ENCODE data around the gene USP9X. TPM values are rescaled to one million over a fixed set of nuclear protein-coding genes. Genes with fewer than 3 reads are reported as not detected.

USP9X gene
- total RNA-seq, 3 donors from 2014 or later = 99.0 to 124 (median 112) TPM

DNA sequence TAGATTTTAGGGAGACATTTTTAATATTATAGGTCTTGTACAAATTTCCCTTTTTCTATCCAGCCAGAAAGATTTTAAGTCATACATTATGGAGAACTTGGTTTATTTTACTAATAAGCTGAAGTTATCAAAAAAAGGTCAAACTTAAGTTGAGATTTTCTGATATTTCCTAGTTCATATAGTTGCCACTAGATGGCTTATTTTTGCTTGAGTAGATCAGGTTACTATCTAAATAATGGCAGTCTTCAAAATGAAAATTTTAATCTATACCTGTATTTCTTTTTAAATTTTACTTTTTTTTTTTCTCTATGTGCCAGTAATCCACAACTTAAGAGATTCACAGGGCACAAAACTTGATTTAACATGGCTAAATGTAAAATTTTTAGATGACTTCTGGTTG is 52.3 kb downstream of the USP9X start:
- Histone ChIP-seq H3K27ac (no peak overlapping the region), H3K36me3 (no peaks in the 10 kb centered on the region), H3K4me3 (no peak overlapping the region), H3K27me3 (no peaks in the 10 kb centered on the region), H3K4me1 (no peaks in the 10 kb centered on the region), H3K9me3 (no peaks in the 10 kb centered on the region)
- DNase-seq (ENCODE audit: low spot score in 2 of 2) = no peak
- intact Hi-C loops (cut with DNase I; ENCODE audit: low total_unique reads) = no loop called here
- TF ChIP-seq, protein P1, sequence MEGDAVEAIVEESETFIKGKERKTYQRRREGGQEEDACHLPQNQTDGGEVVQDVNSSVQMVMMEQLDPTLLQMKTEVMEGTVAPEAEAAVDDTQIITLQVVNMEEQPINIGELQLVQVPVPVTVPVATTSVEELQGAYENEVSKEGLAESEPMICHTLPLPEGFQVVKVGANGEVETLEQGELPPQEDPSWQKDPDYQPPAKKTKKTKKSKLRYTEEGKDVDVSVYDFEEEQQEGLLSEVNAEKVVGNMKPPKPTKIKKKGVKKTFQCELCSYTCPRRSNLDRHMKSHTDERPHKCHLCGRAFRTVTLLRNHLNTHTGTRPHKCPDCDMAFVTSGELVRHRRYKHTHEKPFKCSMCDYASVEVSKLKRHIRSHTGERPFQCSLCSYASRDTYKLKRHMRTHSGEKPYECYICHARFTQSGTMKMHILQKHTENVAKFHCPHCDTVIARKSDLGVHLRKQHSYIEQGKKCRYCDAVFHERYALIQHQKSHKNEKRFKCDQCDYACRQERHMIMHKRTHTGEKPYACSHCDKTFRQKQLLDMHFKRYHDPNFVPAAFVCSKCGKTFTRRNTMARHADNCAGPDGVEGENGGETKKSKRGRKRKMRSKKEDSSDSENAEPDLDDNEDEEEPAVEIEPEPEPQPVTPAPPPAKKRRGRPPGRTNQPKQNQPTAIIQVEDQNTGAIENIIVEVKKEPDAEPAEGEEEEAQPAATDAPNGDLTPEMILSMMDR (IDR thresholded peaks at IDR 0.05) = peak in 2 of 3 donors; percentile 12 to 24
- TF ChIP-seq POLR2AphosphoS5 (IDR thresholded peaks at IDR 0.05) = no peak

DNA sequence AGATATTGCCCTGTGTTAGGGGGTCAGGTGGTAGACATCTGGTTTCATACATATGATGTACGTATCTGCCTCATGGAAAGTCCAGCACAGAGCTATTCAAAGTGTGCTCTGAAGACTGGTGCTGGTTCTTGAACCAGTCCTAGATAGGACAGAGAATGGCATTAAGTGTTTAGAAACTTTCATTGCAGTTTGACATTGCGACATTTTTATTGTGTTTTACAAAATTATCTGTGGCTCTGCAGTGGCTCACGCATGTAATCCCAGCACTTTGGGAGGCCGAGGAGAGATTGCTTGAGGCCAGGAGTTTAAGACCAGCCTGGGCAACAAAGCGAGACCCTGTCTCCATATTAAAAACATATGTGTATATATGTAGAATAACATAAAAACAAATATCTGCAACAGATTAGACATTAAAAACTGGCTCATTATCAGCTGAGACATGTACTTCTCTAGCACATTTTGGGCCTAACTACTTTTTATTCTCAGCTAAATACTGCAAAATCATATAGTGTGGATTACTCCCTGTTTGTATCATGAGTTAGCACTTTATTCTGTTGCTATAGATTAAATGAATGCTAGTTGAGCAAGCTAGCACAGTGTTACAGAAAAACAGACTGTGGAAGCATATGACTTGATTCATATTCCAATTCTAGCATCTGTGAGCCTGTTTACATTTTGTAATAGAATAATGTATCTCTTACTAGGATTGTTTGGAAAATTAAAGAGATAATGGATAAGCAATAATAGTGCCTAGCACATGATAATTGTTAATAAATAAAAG is 57.1 kb downstream of the USP9X start:
- no peaks in the 10 kb centered on the region for H3K4me1 ChIP-seq
- H3K36me3 ChIP-seq = no peaks in the 10 kb centered on the region
- TF ChIP-seq, protein P1 (IDR thresholded peaks at IDR 0.05) = no peak
- TF ChIP-seq POLR2A (IDR thresholded peaks at IDR 0.05) = no peak
- no peak for TF ChIP-seq POLR2AphosphoS5 (IDR thresholded peaks at IDR 0.05)
- no peaks in the 10 kb centered on the region for H3K9me3 ChIP-seq
- DNase-seq (ENCODE audit: low spot score in 2 of 2) = no peak
- H3K27me3 ChIP-seq = no peaks in the 10 kb centered on the region
- intact Hi-C loops (cut with DNase I; ENCODE audit: low total_unique reads) = no loop called here
- H3K27ac ChIP-seq = no peak overlapping the region
- H3K4me3 ChIP-seq = no peak overlapping the region

DNA sequence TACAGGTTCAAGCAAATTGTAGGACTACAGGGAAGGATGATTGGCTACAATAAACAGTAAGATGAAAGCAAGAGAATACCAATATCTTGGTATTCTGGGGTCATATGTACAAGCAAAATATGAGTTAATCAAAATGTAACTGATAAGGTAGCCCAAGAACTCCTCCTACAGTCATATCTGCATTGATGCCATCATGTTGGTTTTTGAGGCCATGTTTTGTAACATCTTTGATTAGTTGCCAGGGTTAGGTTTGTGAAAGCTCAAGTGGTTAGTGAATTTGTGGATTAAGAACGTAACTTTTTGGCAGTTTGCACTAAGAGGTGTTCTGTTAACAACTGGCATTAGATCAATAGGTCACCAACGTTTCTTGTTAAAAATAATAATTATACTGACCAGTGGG is 59.6 kb downstream of the USP9X start:
- intact Hi-C loops (cut with DNase I; ENCODE audit: low total_unique reads) = no loop called here
- no peaks in the 10 kb centered on the region for H3K36me3 ChIP-seq
- no peak for DNase-seq (ENCODE audit: low spot score in 2 of 2)
- H3K9me3 ChIP-seq = no peaks in the 10 kb centered on the region
- H3K4me3 ChIP-seq = no peak overlapping the region
- H3K4me1 ChIP-seq = no peaks in the 10 kb centered on the region
- no peaks in the 10 kb centered on the region for H3K27me3 ChIP-seq
- TF ChIP-seq, protein P1 (IDR thresholded peaks at IDR 0.05) = no peak
- TF ChIP-seq POLR2AphosphoS5 (IDR thresholded peaks at IDR 0.05) (no peak), POLR2A (IDR thresholded peaks at IDR 0.05) (no peak)
- no peak overlapping the region for H3K27ac ChIP-seq

DNA sequence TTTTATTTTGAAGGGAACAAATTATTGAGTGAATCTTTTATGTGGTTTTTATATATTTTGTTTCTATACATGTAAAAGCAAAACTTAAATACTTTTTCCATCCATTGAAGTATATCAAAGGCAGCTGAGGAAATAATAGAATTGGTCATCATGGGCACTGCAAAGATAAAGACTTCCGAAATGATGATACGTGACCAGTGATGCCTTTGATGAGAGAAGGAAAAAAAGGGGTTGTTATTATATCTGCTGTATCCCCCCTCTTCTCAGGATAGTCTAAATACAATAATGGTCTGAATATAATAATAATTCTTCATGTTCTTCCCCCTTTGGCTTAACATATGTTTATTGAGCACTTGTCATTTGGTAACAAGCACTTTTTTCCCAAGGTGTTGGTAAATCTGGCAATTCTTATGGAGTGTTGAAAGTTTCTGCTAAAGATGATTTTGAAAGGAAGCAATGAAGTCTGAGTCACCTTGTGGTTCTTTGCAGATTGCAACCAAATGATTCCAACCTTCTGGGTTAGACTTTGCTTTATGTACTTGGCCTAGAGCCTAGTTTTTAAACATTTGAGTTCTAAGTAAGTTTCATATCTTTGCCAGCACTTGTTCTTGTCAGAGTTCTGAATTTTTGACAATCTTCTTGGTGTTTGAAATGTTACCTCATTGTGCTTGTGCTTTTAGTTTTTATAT is 60.8 kb downstream of the USP9X start:
- TF ChIP-seq, protein P1 (IDR thresholded peaks at IDR 0.05) = no peak
- TF ChIP-seq POLR2AphosphoS5 (IDR thresholded peaks at IDR 0.05) (no peak), POLR2A (IDR thresholded peaks at IDR 0.05) (no peak)
- Histone ChIP-seq H3K36me3 (no peaks in the 10 kb centered on the region), H3K27me3 (no peaks in the 10 kb centered on the region), H3K4me3 (no peak overlapping the region), H3K9me3 (no peaks in the 10 kb centered on the region), H3K4me1 (no peaks in the 10 kb centered on the region), H3K27ac (no peak overlapping the region)
- intact Hi-C loops (cut with DNase I; ENCODE audit: low total_unique reads) = no loop called here
- no peak for DNase-seq (ENCODE audit: low spot score in 2 of 2)

DNA sequence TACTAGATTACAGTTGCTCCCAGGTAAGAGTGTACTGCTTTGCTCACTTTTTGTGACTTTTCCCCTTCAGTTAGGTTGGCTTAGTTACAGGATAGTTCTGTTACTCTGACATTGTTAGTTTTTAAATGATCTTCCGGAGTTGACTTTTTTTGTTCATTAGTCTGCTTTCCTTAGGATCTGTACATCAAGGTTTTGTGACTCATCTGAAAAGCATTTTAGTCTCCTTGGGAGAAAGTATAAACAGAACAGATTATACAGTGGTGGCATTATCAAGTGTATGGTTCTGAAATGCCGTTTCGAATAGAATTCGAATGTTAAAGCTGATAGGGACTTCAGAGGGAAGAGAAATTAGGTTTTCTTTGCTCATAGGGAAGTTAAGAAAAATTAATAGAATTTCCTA is 63.3 kb downstream of the USP9X start:
- H3K4me3 ChIP-seq = no peak overlapping the region
- H3K27ac ChIP-seq = no peak overlapping the region
- DNase-seq (ENCODE audit: low spot score in 2 of 2) = no peak
- TF ChIP-seq, protein P1 (IDR thresholded peaks at IDR 0.05) = no peak
- TF ChIP-seq POLR2A (IDR thresholded peaks at IDR 0.05) = no peak
- no peak for TF ChIP-seq POLR2AphosphoS5 (IDR thresholded peaks at IDR 0.05)
- intact Hi-C loops (cut with DNase I; ENCODE audit: low total_unique reads) = no loop called here
- no peaks in the 10 kb centered on the region for H3K36me3 ChIP-seq
- H3K4me1 ChIP-seq = no peaks in the 10 kb centered on the region
- no peaks in the 10 kb centered on the region for H3K9me3 ChIP-seq
- no peaks in the 10 kb centered on the region for H3K27me3 ChIP-seq

All from breast epithelium (tissue), 4 donors.